ENCODE measurements around the gene TIPARP.

The TIPARP gene

GRCh38 chr3:156670077-156670476, 4.3 kb upstream of the TIPARP start:
- CTCF ChIA-PET: interaction anchor here (0.6 to 0.7 kb wide), 2 partner anchors 154 to 675 kb away, joined by 3 read pairs; no protein-coding TSS in a partner anchor
- Histone ChIP-seq H3K27ac (ENCODE audit: extremely low read depth, low read depth, low read length) (no peak overlapping the region), H3K4me1 (ENCODE audit: control insufficient read depth, insufficient read depth, low read length) (peaks cover 4% of the 10 kb centered on the region; the same call in 1 of the 2 replicates), H3K36me3 (ENCODE audit: control insufficient read depth in 2 of 2, insufficient read depth in 1 of 2, low read length in 2 of 2) (no peaks in the 10 kb centered on the region), H3K4me3 (ENCODE audit: low read depth, low read length) (no peak overlapping the region), H3K9me3 (ENCODE audit: control insufficient read depth, insufficient read depth, low read depth, low read length) (no peaks in the 10 kb centered on the region)
- POLR2A ChIA-PET: no interaction called here
- TF ChIP-seq ZNF76 (tag by site-specific recombination; IDR thresholded peaks at IDR 0.05; ENCODE audit: borderline replicate concordance, low read depth) (no peak), ZNF266 (tag by site-specific recombination; IDR thresholded peaks at IDR 0.05; ENCODE audit: low read depth) (no peak), ZNF596 (tag by site-specific recombination; IDR thresholded peaks at IDR 0.05) (no peak), SCRT2 (tag by site-specific recombination; IDR thresholded peaks at IDR 0.05) (no peak), REST (tag by site-specific recombination; IDR thresholded peaks at IDR 0.05) (no peak), ZNF837 (tag by site-specific recombination; IDR thresholded peaks at IDR 0.05) (no peak), PATZ1 (tag by site-specific recombination; IDR thresholded peaks at IDR 0.05) (no peak), ZNF148 (tag by site-specific recombination; IDR thresholded peaks at IDR 0.05; ENCODE audit: borderline replicate concordance) (no peak), ZNF555 (tag by site-specific recombination; conservative IDR thresholded peaks at IDR 0.05) (no peak), ZNF362 (tag by site-specific recombination; IDR thresholded peaks at IDR 0.05) (no peak), ZNF398 (tag by site-specific recombination; IDR thresholded peaks at IDR 0.05) (no peak), GLI4 (tag by site-specific recombination; IDR thresholded peaks at IDR 0.05) (no peak), ZNF473 (tag by site-specific recombination; IDR thresholded peaks at IDR 0.05) (no peak), ZNF426 (tag by site-specific recombination; IDR thresholded peaks at IDR 0.05) (no peak), ZNF416 (tag by site-specific recombination; IDR thresholded peaks at IDR 0.05) (no peak)

Data from HEK293 (cell line).